GM18502 (cell line): ENCODE data around the gene FN3KRP.
A peak's percentile ranks its signal among the peaks of the same experiment; 100 is the strongest.

Experiments used
- ATAC-seq: cut with Tn5 transposase; IDR thresholded peaks from one replicate; pipeline ENCODE4 v1.9.1; 2021; ENCODE audit warnings: mild to moderate bottlenecking; ENCODE audit not compliant: unreplicated experiment, poor library complexity

FN3KRP gene, protein sequence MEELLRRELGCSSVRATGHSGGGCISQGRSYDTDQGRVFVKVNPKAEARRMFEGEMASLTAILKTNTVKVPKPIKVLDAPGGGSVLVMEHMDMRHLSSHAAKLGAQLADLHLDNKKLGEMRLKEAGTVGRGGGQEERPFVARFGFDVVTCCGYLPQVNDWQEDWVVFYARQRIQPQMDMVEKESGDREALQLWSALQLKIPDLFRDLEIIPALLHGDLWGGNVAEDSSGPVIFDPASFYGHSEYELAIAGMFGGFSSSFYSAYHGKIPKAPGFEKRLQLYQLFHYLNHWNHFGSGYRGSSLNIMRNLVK

DNA sequence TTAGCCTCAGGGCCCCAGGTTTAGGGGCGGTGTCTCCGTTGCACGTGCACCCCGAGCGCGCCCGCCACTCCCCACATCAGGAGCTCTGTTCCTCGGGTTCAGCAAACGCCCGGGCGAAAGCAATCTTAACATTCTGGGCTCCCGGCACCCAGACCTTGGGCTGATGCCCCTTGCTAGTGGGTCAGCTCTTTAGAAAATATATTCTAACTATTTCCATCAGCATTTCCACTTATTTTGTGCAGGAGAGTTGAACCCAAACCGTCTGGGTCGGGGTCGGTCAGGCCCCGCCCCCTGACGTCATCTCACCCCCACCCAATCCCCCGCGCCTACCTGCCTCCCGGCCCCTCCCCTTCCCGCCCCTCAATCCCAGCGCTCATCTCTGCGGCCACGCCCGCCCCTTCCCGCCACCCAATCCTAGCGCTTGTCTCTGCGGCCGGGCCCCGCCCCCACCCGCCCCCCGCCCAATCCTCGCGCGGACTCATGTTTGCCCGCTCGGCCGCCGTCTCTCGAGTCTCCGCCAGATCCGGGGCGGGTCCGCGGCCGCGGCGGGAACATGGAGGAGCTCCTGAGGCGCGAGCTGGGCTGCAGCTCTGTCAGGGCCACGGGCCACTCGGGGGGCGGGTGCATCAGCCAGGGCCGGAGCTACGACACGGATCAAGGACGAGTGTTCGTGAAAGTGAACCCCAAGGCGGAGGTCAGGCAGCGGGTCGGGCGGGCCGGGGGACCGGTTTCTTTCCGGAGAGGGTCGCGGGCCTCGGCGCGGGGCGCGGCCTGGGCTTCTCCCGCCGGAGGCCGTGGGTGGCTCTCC lies at the start of gene FN3KRP:
Gene FN3KRP, plus strand, starts transcription at position 504 of the 808 bp plus-strand sequence. Its CDS starts 50 bp downstream, at position 554.
- ATAC-seq, result peak; percentile 70

DNA sequence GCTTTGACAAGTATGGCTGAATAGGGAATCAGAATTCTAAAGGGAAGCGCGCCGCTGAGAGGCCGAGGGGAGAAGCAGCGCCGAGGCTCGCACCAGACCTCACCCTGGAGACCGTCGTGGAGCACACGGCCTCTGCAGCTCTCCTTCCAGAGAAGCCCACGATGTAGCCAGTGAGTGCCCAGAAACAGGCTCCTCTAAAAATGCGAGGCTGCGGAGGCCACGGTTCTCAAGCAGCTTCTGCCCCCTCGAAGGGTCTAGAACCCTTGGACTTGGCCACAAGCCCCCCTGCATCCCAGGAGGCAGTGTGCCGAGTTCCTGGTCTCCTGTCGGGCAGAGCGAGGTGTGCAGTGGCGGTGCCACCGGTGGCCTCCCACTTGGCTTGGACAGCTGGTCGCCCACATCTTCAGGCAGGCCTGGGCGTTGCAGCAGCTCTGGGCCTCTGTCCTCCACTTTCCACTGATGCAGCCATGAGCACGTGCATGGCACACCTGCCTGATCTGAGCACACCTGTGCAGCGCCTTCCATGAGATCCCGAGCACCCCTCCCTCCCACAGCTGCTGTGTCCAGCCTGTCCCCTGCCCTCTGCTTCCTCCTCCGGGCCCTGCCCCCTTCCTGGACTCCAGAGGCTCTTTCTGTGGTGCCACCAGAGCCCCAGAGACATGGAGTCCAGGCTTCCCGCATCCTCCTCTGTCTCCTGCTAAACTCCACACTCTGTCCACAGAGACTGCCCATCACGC lies 49.4 kb upstream of the FN3KRP start:
- ATAC-seq, result no peak

DNA sequence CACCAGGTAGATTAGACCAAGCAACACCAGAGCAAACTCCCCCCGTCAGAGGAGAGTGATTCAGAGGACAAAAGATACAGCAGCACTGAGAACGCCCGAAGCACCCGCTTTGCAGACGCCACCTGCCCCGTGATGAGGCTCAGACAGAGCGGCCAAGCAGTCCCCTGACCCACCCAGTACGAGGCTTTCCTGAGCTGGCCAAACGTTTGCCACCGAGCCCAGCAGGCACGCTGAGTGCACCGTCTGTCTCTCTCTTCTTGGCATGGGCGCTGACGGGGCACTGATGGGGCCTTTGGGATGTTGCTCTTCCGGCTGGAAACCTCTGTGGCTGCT lies 48.9 kb upstream of the FN3KRP start:
- ATAC-seq, result no peak

DNA sequence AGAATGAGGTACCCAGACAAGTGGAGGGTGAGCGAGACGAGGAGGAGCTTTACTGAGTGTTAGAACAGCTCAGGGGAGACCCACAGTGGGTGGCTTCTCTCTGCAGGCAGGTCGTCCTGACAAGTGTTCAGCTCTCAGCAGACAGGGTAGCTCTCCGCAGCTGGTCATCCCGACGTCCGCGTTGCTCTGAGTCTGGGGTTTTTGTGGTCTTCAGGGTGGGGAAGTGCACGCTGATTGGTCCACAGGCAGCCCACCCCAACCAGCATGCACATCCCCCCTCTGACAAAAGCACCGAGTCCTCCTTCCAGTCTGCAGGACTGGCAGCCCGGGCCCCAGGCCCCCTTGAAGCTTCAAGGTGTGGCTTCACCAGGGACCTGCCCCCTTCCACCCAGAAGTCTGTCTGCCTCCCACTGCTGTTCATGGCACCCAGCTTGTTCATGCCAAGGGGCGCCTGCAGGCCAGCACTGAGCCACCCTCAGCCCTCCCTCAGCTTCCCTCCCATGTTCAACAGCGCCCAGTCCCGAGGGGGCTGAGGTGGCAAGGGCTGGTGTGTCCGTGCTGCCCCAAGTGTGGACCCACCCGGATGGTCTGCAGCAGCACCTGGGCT lies 48.4 kb upstream of the FN3KRP start:
- no peak for ATAC-seq

DNA sequence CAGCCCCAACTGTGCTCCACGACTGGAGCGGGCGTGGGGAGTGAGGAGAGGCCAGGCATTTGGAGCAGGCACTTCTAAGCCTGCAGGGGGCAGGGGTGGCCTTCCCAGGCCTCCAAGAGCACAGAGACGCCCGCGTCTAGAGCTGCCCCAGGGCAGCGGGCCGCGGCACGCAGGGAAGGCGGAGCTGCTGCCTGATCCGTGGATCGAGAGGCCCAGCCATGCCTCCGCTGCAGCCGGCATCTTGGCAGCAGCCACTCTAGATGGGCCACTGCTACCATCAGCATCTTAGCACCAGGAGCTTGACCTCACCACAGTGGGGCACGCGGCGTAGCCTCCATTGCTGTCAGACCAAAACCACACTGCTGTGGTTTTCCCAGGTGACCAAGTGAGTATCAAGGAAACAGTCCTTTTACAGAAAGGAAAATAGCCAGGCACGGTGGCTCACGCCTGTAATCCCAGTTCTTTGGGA lies 47.8 kb upstream of the FN3KRP start:
- ATAC-seq, result no peak

DNA sequence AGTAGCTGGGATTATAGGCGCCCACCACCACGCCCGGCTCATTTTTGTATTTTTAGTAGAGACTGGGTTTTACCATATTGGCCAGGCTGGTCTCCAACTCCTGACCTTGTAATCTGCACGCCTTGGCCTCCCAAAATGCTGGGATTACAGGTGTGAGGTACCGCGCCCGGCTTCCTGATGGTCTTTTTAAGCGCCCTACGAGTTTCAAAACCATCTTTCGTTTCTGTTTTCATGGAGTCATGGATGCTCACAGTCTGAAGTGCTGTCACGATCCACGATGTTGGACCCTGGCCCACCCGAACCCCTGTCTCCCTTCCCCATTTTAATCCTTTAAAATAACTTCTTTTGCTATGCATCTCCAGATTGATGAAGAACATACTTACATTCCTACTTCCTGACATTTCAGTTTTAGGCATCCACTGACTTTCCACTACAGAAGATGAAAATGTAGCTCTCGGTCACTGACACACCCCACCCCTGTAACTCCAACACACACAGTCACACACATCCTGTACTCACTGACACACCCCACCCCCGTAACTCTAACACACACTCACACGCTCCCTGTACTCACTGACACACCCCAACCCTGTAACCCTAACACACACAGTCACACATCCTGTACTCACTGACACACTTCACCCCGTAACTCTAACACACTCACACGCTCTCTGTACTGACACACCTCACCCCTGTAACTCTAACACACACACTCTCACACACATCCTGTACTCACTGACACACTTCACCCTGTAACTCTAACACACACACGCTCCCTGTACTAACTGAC lies 45.6 kb upstream of the FN3KRP start:
- ATAC-seq, result no peak

DNA sequence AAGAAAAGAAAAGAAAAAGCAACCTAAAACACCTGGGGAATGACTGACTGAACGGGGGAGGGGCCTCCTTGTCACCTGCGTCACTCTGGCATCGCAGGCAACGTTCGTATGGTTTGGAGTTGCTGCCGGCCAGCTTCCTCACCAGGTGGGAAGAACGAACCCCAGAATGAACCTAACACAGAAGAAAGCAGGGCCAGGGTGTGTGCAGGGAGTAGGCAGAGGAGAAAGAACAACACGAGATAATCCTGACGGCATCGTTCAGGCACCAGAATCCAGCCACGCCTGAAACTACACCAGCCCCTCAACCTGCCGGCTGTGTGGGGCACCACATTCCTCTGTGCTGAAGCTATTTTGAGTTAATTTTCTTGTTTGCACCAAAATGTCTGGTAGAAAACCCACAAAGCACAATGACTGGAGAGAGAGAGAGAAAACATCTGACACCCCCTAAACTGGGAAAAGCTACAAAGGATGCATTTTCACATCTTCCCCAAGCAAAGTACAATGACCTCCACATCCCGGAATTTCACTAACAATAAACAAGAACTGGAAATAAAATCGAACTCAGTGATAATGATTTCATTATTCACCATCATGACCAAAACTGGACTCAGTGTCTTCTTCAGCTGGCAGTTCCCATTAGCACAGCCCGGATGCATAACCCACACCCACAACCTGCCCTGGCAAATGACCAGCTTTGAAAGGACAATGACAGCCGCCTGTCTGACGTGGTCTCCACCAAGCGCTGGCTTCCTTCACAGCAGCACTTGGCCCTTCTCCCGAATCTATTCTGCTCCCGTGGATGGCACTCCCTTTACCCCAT lies 41.6 kb upstream of the FN3KRP start:
- no peak for ATAC-seq

DNA sequence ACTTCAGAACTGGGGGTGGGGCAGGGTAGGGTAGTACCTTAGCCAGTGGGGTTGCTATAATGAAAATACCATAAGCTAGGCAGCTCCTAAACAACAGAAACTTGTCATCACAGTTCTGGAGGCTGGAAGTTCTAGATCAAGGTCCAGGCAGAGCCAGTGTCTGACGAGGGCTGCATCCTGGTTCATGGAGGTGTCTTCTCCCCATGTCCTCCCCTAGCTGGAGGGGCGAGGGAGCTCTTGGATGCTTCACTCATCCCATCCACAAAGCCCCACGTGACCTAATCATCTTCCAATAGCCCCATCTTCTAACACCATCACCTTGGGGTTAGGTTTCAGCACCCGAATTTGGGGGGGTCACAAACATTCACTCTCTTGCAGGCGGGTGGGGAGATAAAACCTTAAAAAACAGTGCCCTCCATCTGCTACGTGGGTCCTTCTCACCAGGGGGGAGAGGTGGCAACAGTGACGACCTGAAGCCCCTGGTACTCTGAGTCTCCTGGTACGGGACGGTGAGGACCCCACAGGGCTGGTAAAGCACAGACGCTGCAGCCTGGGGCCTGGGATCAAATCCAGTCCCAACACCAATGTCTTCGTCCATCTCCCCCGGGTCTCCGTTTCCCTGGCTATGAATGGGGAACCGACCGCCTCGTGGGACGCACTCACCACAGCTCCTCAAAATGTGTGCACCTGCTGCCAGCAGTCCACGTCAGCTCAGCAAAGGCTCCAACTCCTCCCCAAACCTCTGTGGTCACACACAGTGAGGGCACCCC lies 40.8 kb upstream of the FN3KRP start:
- ATAC-seq, result no peak

DNA sequence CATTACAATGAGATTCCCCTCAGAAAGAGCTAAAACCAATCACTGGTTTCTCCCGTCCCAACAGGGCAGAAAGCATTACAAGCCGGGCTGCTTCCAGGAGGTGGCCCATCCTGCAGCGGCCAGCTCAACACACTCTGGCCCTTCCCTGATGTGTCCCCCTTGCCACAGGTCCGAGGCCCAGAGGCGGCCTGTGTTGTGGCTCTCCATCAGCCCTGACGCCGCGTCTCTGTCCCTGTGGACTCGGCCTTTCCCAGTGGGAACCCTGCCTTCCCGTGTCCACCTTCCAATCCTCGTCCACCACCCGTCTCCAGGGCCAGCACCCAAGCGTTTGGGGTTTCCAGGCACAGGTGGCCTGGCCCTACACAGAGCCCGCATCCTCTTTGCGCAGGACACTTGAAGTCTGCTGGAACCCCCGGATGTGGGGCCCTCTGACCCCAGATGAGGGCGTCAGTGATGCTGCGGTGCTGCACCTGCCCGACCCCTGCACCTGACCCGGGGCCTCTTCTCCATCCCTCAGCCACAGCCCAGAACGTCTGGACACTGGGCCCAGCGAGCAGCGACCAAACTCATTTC lies 39.1 kb upstream of the FN3KRP start:
- ATAC-seq, result no peak

DNA sequence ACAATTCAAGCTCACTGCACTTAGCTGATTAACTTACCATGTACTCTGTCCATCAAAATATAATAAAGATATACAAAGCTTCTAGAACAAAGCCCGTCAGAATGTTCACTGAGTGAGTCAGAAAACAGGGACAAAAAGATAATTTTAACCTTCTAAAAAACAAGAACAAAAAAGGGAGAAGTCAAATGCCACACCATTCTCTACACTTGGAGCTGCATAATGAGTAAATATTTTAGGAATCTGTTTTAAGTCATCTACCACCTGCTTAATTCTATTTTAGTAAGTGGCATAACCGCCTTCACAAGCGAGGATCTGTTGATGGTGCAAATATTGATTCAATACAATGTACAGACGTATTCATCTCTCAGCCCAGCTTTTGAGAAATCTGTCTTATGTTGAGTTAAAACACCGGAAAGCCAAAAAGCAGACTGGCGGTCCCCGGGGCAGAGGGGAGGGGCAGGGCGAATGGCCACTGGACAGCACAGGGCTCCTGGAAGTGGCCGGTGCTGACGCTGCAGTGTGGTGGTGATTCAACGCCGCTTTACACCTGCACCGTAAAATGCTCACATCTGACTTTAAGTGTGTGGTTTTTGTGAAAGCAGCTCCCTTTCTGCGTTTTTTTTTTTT lies 38.1 kb upstream of the FN3KRP start:
- no peak for ATAC-seq

DNA sequence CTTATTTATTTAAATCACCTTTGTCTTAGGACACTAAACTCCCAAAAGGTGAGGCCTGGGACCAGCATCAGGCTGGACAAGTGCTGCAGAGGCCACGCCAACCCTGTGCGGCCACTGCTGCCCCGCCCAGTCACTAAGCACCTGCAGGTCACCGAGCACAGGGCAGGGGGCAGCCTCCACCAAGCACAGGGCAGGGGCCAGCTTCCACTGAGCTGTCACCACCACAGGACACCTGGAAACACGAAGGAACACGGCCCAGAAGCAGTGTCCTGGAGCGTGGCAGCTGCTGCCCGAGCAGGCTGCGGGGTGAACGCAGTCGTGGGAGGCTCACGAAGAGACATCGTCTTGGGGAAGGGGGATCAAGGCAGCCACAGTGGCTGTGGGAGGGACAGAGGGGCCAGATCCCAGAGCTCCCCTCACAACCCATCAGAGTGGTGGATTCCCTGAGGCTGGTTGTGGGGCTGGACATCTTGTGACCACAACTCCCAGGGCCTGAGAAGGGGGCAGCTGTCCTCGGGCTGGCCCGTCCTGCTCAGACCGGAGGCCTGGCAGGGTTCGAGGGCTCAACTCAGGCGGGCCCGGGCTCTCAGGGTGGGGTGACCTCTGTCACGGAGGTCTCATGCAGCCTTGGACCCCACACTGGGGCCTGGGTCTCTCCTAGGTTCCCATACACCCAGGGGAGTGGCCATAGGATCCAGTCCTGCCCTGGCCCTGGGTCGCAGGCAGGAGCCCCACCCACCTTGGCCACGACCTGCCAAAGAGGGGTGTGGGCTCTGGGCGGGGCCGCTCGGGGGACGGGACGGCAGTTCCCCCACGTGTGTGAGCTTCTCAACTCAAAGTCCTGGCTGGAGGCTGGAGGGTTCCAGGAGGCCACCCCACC lies 36.7 kb upstream of the FN3KRP start:
- no peak for ATAC-seq

DNA sequence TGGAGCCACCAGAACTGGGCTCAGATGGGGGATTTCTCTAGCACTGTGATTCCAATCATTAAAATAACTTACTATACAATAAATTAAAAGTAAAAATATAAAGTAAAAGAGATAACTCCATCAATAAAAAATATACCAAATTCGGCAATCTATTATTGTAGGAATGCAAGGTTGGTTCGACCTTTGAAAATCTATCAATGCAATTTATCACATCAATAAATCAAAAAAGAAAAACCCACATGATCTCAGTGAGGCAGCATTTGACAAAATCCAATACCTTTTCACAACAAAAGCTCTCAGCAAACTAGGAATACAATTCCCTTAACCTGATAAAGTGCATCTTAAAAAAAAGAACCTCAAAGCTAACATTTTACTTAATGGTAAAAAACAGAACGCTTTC lies 35.0 kb upstream of the FN3KRP start:
- ATAC-seq, result no peak

DNA sequence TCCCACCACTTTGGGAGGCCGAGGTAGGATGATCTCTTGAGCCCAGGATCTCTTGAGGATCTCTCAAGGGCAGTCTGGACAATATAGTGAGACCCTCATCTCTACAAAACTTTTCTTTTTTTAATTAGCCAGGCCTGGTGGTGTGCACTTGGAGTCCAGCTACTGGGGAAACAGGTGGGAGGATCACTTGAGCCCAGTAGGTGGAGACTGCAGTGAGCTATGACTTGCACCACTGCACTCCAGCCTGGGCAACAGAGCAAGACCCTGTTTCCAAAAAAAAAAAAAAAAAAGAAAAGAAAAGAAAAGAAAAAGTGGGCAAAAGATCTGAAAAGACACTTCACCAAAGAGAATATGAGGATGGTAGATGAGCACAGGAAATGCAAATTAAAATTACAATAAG lies 33.0 kb upstream of the FN3KRP start:
- no peak for ATAC-seq

DNA sequence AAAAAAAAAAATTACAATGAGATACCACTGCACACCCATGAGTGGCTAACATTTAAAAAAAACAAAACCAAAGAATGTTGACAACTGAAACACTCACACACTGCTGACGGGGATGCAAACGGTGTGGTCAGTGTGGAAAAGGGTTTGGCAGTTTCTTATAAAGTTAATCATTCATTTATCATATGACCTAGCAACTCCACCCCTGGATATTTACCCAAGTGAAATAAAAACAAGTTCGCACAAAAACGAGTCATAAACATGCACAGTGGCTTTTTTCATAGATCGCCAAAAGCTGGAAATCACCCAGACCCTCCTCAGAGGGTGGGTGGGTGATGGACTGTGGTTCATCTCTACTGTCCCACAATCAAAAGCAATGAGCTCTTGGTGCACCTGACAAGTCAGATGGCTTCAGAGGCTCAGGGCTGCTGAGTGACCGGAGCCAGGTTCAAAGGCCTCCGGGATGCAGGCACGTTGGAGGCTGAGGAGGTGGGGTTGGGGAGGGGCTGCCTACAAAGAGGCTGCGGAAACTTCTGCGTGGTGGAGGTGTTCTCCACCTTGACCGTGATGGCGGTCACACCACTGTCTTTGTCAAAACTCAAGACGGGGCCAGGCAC lies 32.2 kb upstream of the FN3KRP start:
- ATAC-seq, result no peak

DNA sequence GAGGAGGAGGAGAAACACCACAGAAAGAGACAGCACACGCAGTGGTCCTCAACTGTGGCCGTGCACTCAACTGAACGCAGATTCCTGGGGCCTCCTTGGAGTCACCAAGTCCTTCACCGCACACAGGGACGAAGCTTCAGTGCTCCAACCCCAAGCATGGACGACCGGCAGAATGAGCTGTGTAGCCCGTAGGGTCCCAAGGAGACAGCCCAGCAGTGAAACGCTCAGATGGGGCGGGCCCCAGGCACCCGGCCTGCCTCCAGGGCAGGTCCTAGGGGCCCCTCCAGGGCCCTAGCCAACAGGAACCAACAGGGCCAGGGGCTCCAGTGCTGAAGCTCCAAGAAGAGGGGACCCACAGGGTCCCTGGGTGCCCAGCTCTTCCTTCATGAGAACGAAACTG lies 31.2 kb upstream of the FN3KRP start:
- no peak for ATAC-seq
